Large intestine (tissue), 3 donors: ENCODE data around the gene SLC16A2. TPM values are rescaled to one million over a fixed set of nuclear protein-coding genes. Genes with fewer than 3 reads are reported as not detected.
"Not testable (repeated sequence)": the region's sequence is repeated elsewhere in the genome, so short reads cannot be mapped to it uniquely, and the experiment has no call there.

Source experiments
- DNase-seq, 2 donors: peaks; one replicate each; pipeline versions ENCODE4 v3.0.0 to v3.0.0-alpha.2; 2013
- H3K27ac ChIP-seq: one replicate; pipeline ENCODE4 v1.5.1; 2013; ENCODE audit warnings: low read length
- H3K27me3 ChIP-seq: 2 replicates; pipeline ENCODE4 v1.6.1; 2013; ENCODE audit warnings: low read length; ENCODE audit not compliant: control insufficient read depth, insufficient read depth
- H3K36me3 ChIP-seq: 2 replicates; pipeline ENCODE4 v1.6.1; 2013; ENCODE audit warnings: low read length; ENCODE audit not compliant: control insufficient read depth, insufficient read depth
- H3K4me1 ChIP-seq: one replicate; pipeline ENCODE4 v1.6.1; 2013; ENCODE audit warnings: low read length; ENCODE audit not compliant: control insufficient read depth, insufficient read depth
- H3K4me3 ChIP-seq: one replicate; pipeline ENCODE4 v1.5.1; 2013; ENCODE audit warnings: low read length
- H3K9me3 ChIP-seq: one replicate; pipeline ENCODE4 v1.6.1; 2013; ENCODE audit warnings: mild to moderate bottlenecking, low read depth, low read length, moderate library complexity; ENCODE audit not compliant: control insufficient read depth
- WGBS: methylation state at CpG from one replicate; pipeline ENCODE4 v1.1.5; 2013; ENCODE audit warnings: low lambda C conversion rate; ENCODE audit not compliant: insufficient coverage; 5-methylcytosine and 5-hydroxymethylcytosine counted together
- polyA plus RNA-seq: library from polyadenylated mRNA; unstranded; fragments of 120-200 nt; gene quantifications from one replicate; pipeline ENCODE4 v1.2.1, GENCODE V29; 2013

SLC16A2 gene
- polyA plus RNA-seq, 1 donor: 7.2 TPM

GRCh38 chrX:74500067-74500466, 78.8 kb downstream of the SLC16A2 start:
- H3K36me3 ChIP-seq: no peaks in the 10 kb centered on the region
- no peak overlapping the region for H3K4me3 ChIP-seq
- WGBS: no CpG with 5 or more reads among the region's 2 CpGs
- DNase-seq: no peak
- no peak overlapping the region for H3K27ac ChIP-seq
- H3K27me3 ChIP-seq: no peaks in the 10 kb centered on the region
- no peaks in the 10 kb centered on the region for H3K9me3 ChIP-seq
- no peaks in the 10 kb centered on the region for H3K4me1 ChIP-seq

- Histone ChIP-seq H3K4me3 (no peak overlapping the region), H3K36me3 (no peaks in the 10 kb centered on the region), H3K4me1 (peaks cover 2% of the 10 kb centered on the region), H3K27me3 (no peaks in the 10 kb centered on the region), H3K9me3 (no peaks in the 10 kb centered on the region), H3K27ac (no peak overlapping the region)
- no CpG with 5 or more reads among the region's 4 CpGs for whole genome bisulfite sequencing
- no peak for DNase-seq
Measured at GRCh38 chrX:74500555-74500954, 79.3 kb downstream of the SLC16A2 start.

GRCh38 chrX:74505437-74505836, 84.1 kb downstream of the SLC16A2 start:
- no peaks in the 10 kb centered on the region for H3K27me3 ChIP-seq
- no peak for DNase-seq
- H3K9me3 ChIP-seq: no peaks in the 10 kb centered on the region
- no peaks in the 10 kb centered on the region for H3K36me3 ChIP-seq
- H3K4me3 ChIP-seq: no peak overlapping the region
- H3K27ac ChIP-seq: no peak overlapping the region
- peaks cover 4% of the 10 kb centered on the region for H3K4me1 ChIP-seq
- no CpG with 5 or more reads among the region's 2 CpGs for WGBS

GRCh38 chrX:74506317-74507115, 85.2 kb downstream of the SLC16A2 start:
- no peaks in the 10 kb centered on the region for H3K36me3 ChIP-seq
- no peak overlapping the region for H3K27ac ChIP-seq
- no peak overlapping the region for H3K4me3 ChIP-seq
- DNase-seq: peak in 1 of 2 donors; percentile 53
- H3K4me1 ChIP-seq: peaks cover 4% of the 10 kb centered on the region
- H3K9me3 ChIP-seq: no peaks in the 10 kb centered on the region
- no peaks in the 10 kb centered on the region for H3K27me3 ChIP-seq
- WGBS: no CpG with 5 or more reads among the region's 8 CpGs

- Histone ChIP-seq H3K27ac (no peak overlapping the region), H3K36me3 (no peaks in the 10 kb centered on the region), H3K4me3 (no peak overlapping the region), H3K9me3 (no peaks in the 10 kb centered on the region), H3K27me3 (no peaks in the 10 kb centered on the region), H3K4me1 (peaks cover 4% of the 10 kb centered on the region)
- WGBS: no CpG with 5 or more reads among the region's 4 CpGs
- no peak for DNase-seq
Measured at GRCh38 chrX:74507191-74507590, 85.9 kb downstream of the SLC16A2 start.

GRCh38 chrX:74509989-74510388, 88.7 kb downstream of the SLC16A2 start:
- no peaks in the 10 kb centered on the region for H3K9me3 ChIP-seq
- no peaks in the 10 kb centered on the region for H3K36me3 ChIP-seq
- DNase-seq: no peak
- no peaks in the 10 kb centered on the region for H3K27me3 ChIP-seq
- H3K4me3 ChIP-seq: no peak overlapping the region
- peaks cover 4% of the 10 kb centered on the region for H3K4me1 ChIP-seq
- H3K27ac ChIP-seq: no peak overlapping the region

GRCh38 chrX:74510401-74510800, 89.1 kb downstream of the SLC16A2 start:
- no peak overlapping the region for H3K27ac ChIP-seq
- peaks cover 4% of the 10 kb centered on the region for H3K4me1 ChIP-seq
- H3K27me3 ChIP-seq: no peaks in the 10 kb centered on the region
- H3K4me3 ChIP-seq: no peak overlapping the region
- no peak for DNase-seq
- H3K9me3 ChIP-seq: no peaks in the 10 kb centered on the region
- no peaks in the 10 kb centered on the region for H3K36me3 ChIP-seq

GRCh38 chrX:74511704-74512103, 90.4 kb downstream of the SLC16A2 start:
- H3K4me1 ChIP-seq: no peaks in the 10 kb centered on the region
- no CpG with 5 or more reads among the region's 3 CpGs for WGBS
- H3K9me3 ChIP-seq: no peaks in the 10 kb centered on the region
- no peak for DNase-seq
- H3K36me3 ChIP-seq: no peaks in the 10 kb centered on the region
- H3K27ac ChIP-seq: no peak overlapping the region
- H3K27me3 ChIP-seq: no peaks in the 10 kb centered on the region
- no peak overlapping the region for H3K4me3 ChIP-seq

- WGBS: no CpG with 5 or more reads among the region's 2 CpGs
- DNase-seq: peak in 1 of 2 donors; percentile 65
- H3K9me3 ChIP-seq: no peaks in the 10 kb centered on the region
- no peak overlapping the region for H3K4me3 ChIP-seq
- no peak overlapping the region for H3K27ac ChIP-seq
- no peaks in the 10 kb centered on the region for H3K27me3 ChIP-seq
- H3K4me1 ChIP-seq: no peaks in the 10 kb centered on the region
- no peaks in the 10 kb centered on the region for H3K36me3 ChIP-seq
Measured at GRCh38 chrX:74514384-74514783, 93.1 kb downstream of the SLC16A2 start.

- Histone ChIP-seq H3K4me1 (no peaks in the 10 kb centered on the region), H3K27ac (no peak overlapping the region), H3K36me3 (no peaks in the 10 kb centered on the region), H3K27me3 (no peaks in the 10 kb centered on the region), H3K9me3 (no peaks in the 10 kb centered on the region), H3K4me3 (no peak overlapping the region)
- no peak for DNase-seq
- no CpG with 5 or more reads among the region's 2 CpGs for WGBS
Measured at GRCh38 chrX:74515356-74515755, 94.1 kb downstream of the SLC16A2 start.

- H3K27me3 ChIP-seq, H3K36me3 ChIP-seq, H3K27ac ChIP-seq, H3K4me3 ChIP-seq, H3K9me3 ChIP-seq, DNase-seq, H3K4me1 ChIP-seq: not testable (repeated sequence)
- WGBS: no CpG with 5 or more reads among the region's 1 CpG
Measured at GRCh38 chrX:74516013-74516412, 94.7 kb downstream of the SLC16A2 start.
